ENCODE data around the gene LRRC37A2. TPM values are rescaled to one million over a fixed set of nuclear protein-coding genes. Genes with fewer than 3 reads are reported as not detected.
"Not testable (repeated sequence)": the region's sequence is repeated elsewhere in the genome, so short reads cannot be mapped to it uniquely, and the experiment has no call there.

LRRC37A2 gene
- total RNA-seq (ENCODE audit: low replicate concordance) = 2.3 and 8.6 TPM in 2 replicates

DNA sequence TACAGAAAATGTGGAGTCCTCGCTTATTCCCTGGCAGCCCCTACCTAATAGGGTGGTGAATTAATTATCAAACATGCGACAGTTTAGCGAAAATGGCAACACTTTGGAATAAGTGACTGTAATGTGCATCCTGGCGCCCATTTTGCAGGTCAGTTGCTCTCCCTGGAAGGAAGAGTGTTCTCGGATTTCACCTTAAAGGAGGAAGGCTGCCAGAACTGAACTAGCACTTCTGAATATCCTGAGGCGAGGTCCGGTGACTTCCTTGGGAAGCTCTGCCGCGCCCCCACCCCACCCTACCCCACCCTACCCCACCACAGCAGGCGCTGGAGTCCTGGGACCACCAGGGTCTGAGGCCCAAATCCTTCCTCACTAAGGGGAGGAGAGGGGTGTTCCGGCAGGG, at the start of gene LRRC37A2:
TSS of gene LRRC37A2 (plus strand) at position 301 of the 400 bp plus-strand sequence. CDS start 245 bp downstream, outside the sequence.
- not testable (repeated sequence) for H3K4me3 ChIP-seq (ENCODE audit: low read depth, low read length); DNase-seq (ENCODE audit: low read depth)

DNA sequence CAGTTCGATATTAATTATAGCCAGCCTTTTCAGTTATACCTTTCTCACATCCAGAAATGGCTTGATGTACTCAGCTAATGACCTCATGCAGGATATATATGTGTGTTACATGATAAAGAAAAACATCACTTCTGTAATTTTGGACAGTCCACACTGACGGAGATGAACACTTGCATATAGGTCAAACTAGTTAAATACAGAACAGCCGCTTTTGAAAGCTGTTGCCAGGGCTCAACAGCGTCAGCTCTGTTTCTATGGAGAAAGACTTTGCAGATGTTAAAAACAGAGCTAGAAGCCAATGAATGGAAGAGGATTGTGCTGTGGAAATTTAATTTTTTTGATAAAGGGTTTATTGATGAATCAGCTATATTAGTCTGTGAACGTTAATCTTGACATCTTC, 44.6 kb upstream of the LRRC37A2 start:
- not testable (repeated sequence) for DNase-seq (ENCODE audit: low read depth); H3K4me3 ChIP-seq (ENCODE audit: low read depth, low read length)

DNA sequence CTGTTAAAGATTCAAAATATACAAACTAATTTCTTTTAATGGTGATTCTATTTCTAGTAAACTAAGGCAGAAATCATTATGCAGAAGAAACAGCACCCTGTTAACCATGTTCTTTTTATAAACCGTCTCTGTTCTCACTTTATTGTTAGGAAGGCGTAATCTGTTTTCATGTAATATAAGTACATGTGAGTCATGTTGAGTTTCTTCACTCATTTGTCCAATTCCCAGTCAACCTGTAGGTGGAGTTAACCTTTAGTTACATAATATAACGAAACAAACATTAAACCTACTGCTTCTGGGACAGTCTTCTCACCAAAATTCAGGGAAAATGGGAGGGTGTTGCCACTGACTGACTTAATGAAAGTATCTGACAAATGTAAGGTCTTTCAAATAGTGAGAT, 37.8 kb upstream of the LRRC37A2 start:
- DNase-seq (ENCODE audit: low read depth); H3K4me3 ChIP-seq (ENCODE audit: low read depth, low read length): not testable (repeated sequence)

DNA sequence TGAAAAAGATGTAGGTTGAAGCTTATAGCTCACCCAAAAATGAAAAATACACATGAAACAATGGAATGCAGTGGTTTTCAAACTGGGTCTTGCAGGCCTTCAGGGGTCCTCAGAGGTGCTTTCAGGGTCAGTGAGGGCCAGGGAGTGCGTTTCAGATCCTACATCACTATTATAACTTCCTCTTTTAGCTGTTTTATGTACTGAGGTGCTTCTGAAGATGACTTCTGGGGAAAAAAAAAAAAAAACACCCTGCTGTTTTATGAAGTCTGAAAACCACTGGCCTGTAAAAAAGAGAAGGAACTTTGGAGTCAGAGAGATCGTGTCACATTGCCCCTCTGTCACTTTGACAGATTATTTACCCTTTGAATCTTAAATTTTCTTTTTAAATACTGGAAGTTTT, 36.7 kb upstream of the LRRC37A2 start:
- H3K4me3 ChIP-seq (ENCODE audit: low read depth, low read length); DNase-seq (ENCODE audit: low read depth): not testable (repeated sequence)

DNA sequence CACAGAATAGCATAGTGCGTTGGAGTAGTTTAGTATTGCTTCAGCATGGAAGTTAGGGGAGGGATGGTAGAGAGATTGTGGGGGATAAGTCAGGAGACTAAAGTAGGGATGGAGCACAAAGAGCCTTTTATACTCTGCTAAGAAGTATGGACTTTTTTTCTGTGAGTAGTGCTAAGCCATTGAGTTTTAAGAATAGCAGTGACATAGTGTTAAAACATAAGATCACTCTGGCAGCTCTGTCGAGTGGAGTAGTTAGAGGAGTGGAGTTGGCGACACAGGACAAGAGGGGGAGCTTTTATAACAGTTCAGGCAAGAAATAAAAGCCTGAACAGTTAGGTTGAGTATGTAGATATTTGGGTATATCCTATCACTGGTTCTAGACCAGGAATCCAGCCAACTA, 33.4 kb upstream of the LRRC37A2 start:
- not testable (repeated sequence) for H3K4me3 ChIP-seq (ENCODE audit: low read depth, low read length); DNase-seq (ENCODE audit: low read depth)

DNA sequence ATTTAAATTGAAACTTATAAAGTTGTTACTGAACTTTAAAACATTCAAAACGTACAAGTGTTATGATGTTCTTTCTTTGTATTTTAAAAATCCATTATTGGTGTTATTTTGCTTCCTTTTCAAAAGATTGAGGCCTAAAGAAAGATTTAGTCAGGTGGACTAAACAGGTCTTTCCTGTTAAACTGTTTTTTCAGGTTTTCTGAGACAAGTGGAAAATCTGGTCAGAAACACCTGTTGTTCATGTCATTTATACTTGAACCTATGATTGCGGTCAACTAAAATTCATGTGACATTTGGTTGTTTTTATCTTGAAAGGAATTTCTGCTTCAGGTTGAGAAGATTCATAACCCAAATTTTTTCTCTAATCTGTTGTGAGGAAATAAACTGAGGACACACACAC, 31.0 kb upstream of the LRRC37A2 start:
- H3K4me3 ChIP-seq (ENCODE audit: low read depth, low read length); DNase-seq (ENCODE audit: low read depth): not testable (repeated sequence)

DNA sequence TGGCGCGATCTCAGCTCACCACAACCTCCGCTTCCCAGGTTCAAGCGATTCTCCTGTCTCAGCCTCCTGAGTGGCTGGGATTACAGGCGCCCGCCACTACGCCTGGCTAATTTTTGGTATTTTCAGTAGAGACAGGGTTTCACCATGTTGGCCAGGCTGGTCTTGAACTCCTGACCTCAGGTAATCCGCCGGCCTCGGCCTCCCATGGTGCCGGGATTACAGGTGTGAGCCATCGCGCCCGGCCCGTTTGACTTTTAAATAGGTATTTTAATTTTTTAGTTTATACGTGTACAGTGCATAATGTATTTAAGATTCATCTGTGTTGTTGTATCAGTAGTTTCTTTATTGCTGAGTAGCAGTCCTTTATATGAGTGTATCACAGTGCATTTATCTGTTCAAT, 20.2 kb upstream of the LRRC37A2 start:
- H3K4me3 ChIP-seq (ENCODE audit: low read depth, low read length); DNase-seq (ENCODE audit: low read depth): not testable (repeated sequence)

DNA sequence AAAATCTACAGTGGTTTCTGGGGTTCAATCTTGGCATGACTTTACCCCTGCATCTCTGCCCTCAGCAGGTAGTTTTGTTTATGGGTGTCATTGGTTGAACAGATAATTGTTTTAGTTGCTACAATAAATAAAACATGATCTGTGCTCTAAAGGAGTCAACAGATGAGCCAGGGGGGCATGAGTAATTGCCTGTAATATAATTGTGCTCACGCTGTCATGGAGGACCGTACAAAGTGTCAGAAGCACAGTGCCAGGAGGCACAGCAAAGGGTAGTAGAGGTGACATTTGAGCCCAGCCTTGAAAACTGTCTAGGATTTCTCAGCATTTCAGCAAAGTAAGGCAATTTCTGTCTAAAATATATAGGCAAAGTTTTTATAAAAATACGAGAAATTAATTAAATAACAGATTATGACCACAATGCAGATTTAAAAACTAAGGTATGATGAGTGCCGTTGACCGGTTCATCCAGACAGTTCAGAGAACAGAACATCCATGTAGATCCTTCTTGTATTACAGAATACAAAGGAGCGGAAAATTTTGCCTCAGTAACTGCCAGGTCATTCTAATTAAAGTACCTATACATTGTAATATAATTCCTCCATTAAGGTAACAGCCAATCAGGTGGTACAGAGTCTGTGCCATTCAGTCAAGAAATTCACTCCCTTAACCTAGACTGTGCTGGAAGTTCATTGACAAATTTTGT, 12.7 kb upstream of the LRRC37A2 start:
- not testable (repeated sequence) for H3K4me3 ChIP-seq (ENCODE audit: low read depth, low read length); DNase-seq (ENCODE audit: low read depth)

DNA sequence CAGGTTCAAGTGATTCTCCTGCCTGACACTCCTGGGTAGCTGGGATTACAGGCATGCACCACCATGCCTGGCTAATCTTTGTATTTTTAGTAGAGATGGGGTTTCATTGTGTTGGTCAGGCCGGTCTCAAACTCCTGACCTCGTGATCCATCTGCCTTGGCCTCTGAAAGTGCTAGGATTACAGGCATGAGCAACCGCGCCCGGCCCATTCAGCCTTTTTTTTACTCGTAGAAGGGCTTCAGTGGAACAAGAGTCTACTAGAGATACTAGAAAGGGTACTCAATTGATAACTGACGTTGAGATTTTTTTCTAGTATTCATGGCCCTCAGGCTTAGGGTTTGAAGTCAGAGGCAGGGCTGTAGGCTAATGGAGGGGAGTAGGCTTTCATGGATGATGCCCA, 6.4 kb upstream of the LRRC37A2 start:
- H3K4me3 ChIP-seq (ENCODE audit: low read depth, low read length); DNase-seq (ENCODE audit: low read depth): not testable (repeated sequence)

DNA sequence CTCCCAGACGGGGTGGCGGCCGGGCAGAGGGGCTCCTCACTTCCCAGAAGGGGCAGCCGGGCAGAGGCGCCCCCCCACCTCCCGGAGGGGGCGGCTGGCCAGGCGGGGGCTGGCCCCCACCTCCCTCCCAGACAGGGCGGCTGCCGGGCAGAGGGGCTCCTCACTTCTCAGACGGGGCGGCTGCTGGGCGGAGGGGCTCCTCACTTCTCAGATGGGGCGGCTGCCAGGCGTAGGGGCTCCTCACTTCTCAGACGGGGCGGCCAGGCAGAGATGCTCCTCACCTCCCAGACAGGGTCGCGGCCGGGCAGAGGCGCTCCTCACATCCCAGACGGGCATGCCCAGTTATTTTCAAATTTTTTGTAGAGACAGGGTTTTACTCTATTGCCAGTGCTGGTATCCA, 22.4 kb downstream of the LRRC37A2 start:
- DNase-seq (ENCODE audit: low read depth); H3K4me3 ChIP-seq (ENCODE audit: low read depth, low read length): not testable (repeated sequence)

DNA sequence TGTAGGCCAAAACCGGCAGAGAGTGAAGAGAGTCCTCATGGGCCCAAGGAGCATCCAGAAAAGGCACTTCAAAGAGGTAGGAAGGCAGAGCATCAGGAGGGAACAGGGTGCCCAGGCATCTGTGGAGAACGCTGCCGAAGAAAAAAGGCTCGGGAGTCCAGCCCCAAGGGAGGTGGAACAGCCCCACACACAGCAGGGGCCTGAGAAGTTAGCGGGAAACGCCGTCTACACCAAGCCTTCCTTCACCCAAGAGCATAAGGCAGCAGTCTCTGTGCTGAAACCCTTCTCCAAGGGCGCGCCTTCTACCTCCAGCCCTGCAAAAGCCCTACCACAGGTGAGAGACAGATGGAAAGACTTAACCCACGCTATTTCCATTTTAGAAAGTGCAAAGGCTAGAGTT, 36.3 kb downstream of the LRRC37A2 start:
- not testable (repeated sequence) for H3K4me3 ChIP-seq (ENCODE audit: low read depth, low read length); DNase-seq (ENCODE audit: low read depth)

DNA sequence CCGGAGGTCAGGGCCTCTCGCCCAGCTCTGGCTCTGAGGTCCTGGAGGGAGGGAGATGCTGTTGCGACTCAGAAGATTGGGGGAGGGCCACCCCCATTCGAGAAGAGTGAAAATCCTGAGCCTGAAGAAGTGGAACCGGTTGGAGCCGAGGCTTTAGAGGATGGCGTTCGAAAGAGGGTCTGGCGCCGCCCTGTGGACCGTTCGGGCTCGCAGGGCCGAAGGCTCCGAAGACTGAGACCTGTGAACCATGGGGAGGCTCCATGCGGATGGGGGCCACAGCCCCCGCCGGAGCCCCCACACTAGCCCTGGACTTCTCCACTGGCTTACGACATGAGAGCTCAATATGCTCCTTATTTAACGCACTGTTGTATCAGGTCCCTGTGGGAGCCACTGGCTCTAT, 46.9 kb downstream of the LRRC37A2 start:
- H3K4me3 ChIP-seq (ENCODE audit: low read depth, low read length); DNase-seq (ENCODE audit: low read depth): not testable (repeated sequence)

DNA sequence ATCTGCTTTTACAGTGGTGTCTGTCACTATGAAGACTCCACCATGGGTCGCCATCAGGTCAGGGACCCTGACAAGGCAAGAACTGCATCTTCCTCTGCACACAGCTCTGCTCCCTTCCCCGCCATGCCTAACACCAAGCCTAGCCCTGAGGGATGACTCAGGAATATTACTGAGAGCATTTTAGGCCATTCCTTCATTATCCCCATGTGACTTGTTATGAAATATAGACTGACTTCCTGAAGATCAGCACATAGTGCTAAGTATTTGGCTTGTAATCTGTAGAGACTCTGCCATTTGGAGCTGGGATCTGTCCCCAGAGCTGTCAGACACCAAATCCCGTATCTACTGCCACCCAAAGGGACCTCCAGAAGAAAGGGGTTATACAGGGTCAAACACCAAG, 47.8 kb downstream of the LRRC37A2 start:
- not testable (repeated sequence) for DNase-seq (ENCODE audit: low read depth); H3K4me3 ChIP-seq (ENCODE audit: low read depth, low read length)

DNA sequence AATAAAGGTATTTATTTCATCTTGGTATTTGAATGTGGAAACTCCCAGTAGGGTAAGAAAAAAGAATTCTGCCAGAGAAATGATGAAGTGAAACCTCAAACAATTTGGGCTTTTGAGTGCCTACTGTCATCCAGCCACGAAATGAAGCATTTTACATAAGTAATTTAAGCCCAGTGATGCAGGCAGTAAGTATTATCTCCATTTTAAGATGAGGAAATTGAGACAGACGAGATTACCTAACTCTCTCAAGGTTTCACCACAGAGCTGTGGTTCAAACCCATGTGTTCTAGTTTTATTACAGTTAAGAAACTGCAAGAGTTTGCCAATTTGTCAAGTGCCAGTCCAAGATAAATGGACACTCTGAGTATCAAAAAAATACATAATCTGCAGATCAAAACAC, 54.0 kb downstream of the LRRC37A2 start:
- H3K4me3 ChIP-seq (ENCODE audit: low read depth, low read length); DNase-seq (ENCODE audit: low read depth): not testable (repeated sequence)

DNA sequence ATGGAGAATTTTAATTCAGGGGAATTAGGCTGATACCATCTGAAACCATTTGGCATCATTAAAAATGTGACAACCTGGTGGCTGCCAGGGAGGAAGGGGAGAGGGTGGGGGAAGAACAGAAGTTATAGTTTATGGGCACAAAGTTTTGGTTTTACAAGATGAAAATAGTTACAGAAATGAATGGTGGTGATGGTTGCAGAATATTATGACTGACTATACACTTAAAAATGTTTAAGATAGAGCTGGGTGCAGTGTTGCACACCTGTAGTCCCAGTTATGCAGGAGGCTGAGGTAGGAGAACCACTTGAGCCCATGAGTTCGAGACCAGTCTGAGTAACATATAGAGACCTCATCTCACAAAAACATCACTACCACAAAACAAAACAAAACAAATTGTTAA, 54.7 kb downstream of the LRRC37A2 start:
- not testable (repeated sequence) for DNase-seq (ENCODE audit: low read depth); H3K4me3 ChIP-seq (ENCODE audit: low read depth, low read length)

DNA sequence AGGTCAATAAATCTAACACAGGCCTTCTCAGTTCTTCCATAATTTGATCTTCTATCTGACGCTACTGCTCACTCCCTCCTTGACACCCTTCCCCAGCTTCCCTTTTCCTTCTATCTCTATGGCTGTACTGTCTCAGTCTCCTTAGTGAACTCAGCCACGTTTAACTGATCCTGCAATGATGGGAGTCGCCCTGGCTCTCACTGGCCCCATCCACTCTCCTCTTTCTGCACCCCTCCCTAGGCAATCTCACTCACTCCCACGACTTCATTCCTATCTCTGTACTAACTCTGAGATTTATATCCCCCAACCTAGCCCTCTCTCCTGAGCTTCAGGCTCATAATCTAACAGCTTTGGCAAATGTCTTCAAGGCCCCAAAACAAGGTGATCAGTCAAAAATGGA, 59.5 kb downstream of the LRRC37A2 start:
- DNase-seq (ENCODE audit: low read depth); H3K4me3 ChIP-seq (ENCODE audit: low read depth, low read length): not testable (repeated sequence)

DNA sequence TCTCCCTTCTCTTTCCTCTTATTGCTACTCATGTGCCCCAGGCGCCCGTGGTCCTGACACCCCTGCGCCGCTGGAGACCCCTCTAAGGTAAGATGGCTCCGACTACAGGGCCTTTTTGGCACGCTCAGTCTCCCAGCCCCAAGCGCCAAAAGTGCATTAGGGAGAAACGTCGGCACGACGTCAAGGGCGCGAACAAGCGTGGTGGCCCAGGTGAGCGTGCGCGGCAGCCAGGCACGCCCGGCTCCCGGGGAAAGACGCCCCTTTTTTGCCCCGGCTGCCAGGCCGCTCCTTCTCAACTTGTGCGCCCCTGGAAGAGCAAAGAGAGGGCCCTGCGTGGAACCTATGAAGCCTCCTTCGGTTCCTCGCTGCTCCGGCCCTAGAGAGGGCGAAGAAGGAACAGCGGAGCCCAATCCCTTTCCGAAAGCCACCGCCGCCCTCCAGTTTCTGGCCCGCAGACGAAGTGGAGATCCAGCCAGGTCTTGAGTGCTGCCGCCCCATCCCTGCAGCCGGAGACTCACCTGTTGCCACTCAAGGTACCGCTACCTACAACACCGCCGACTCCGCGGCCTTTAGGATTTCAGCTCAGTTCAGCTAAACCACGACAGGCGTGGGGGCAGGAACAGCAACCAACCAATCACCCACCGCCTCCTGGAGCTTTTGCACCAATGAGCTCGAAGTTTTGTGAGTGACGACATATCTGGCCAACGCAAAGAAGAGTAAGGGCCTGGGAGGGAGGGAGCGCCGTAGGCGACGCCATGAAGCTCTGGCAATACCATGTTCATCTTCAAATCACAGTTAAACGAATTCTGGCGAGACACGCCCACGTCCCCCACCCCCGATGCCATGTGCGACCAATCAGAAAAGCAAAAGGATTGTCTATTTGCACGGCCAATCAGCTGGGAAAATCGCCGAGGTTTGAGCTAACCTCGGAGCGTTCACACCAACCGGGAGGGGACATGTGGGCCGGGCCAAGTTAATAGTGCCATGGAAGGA, 67.1 kb downstream of the LRRC37A2 start, which contains the start of gene ARL17A:
TSS of gene ARL17A (minus strand) at position 609 of the 993 bp plus-strand sequence. CDS start 3,369 bp downstream, outside the sequence.
- H3K4me3 ChIP-seq (ENCODE audit: low read depth, low read length); DNase-seq (ENCODE audit: low read depth): not testable (repeated sequence)

DNA sequence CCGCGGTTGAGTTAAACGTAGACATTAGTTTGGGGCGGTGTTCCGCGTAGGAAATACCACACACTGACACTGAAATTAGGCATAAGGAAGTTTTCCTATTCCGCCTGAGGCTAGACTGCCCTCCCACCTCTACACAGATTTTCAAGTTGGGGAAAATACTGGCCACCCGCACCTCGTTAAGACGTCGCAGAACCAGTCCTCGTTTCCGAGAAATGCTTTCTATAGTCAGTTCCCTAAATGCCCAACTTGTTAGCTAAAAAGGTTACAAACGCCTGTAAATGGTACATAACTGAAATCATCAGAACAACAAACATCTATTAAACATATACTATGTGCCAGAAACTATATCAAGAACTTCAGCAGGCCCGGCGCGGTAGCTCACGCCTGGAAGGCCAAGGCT, 67.8 kb downstream of the LRRC37A2 start:
- DNase-seq (ENCODE audit: low read depth); H3K4me3 ChIP-seq (ENCODE audit: low read depth, low read length): not testable (repeated sequence)

DNA sequence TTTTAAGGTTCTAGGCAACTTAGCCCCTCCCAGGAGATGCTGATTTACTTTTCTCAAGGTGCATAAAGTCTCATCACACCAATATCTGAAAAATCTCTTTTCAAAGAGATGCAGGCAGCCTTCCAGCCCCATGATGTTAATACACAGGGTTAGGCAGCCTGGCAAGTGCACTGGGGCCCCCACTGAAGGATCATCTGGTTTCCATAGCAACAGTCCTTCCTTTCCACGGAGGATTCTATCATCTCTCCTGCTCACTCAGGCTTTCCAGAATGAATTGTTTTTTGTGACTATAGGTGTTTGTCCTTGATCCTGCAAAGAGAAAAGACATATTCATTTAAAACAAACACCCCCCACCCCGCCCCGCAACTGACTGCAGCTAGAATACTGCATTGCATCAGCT, 73.2 kb downstream of the LRRC37A2 start:
- not testable (repeated sequence) for H3K4me3 ChIP-seq (ENCODE audit: low read depth, low read length); DNase-seq (ENCODE audit: low read depth)

Data from fibroblast of the aortic adventitia (primary cell).